ENCODE data around the gene ZBTB7C. TPM values are rescaled to one million over a fixed set of nuclear protein-coding genes. Genes with fewer than 3 reads are reported as not detected.

The ZBTB7C gene
- total RNA-seq, 4 donors from 2014 or later = 5.0 to 14.1 (median 13.3) TPM

DNA sequence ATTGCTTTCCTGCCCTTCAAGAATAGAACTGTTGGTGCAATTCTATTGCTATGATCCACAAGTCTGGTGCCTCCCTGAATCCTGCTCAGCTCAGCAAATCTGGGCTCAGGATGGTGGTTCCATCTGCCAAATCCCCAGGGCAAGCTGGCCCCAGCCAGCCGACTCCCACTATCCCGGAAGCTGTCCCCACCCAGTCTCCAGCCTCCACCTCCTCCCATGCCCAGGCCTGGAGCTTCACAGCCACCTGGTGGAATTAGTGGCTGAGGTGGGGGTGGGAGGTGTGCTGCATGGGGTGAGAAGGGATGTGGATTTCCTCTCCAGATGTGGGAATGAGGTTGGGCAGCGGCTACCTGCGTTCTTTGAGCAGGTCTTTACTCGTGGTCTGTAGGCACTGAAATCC, 359.4 kb downstream of the ZBTB7C start:
- DNase-seq (ENCODE audit: low spot score) (no peak), ATAC-seq (ENCODE audit: low FRiP score) (peak; percentile 33)
- TF ChIP-seq, protein P1, sequence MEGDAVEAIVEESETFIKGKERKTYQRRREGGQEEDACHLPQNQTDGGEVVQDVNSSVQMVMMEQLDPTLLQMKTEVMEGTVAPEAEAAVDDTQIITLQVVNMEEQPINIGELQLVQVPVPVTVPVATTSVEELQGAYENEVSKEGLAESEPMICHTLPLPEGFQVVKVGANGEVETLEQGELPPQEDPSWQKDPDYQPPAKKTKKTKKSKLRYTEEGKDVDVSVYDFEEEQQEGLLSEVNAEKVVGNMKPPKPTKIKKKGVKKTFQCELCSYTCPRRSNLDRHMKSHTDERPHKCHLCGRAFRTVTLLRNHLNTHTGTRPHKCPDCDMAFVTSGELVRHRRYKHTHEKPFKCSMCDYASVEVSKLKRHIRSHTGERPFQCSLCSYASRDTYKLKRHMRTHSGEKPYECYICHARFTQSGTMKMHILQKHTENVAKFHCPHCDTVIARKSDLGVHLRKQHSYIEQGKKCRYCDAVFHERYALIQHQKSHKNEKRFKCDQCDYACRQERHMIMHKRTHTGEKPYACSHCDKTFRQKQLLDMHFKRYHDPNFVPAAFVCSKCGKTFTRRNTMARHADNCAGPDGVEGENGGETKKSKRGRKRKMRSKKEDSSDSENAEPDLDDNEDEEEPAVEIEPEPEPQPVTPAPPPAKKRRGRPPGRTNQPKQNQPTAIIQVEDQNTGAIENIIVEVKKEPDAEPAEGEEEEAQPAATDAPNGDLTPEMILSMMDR (IDR thresholded peaks at IDR 0.05) = no peak

DNA sequence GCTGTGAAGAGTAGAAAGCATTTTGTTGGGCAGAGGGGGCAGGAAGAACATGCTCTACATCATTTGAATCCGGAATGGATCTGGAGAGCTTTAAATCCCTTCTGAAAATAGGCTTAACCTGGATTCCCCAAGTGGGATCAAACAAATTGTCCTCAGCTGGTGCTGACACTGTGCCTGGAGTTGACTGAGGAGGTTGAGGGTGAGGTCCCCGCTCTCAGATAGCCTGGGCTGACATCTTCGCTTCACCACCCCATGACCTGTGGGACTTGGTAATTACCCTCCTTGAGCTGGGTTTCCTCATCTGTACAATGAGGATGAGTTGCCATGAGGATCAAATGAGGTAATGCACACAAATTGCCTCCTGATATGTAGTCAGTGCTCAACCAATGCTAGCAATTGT, 360.9 kb downstream of the ZBTB7C start:
- TF ChIP-seq, protein P1 (IDR thresholded peaks at IDR 0.05) = no peak
- DNase-seq (ENCODE audit: low spot score) (no peak), ATAC-seq (ENCODE audit: low FRiP score) (no peak)

DNA sequence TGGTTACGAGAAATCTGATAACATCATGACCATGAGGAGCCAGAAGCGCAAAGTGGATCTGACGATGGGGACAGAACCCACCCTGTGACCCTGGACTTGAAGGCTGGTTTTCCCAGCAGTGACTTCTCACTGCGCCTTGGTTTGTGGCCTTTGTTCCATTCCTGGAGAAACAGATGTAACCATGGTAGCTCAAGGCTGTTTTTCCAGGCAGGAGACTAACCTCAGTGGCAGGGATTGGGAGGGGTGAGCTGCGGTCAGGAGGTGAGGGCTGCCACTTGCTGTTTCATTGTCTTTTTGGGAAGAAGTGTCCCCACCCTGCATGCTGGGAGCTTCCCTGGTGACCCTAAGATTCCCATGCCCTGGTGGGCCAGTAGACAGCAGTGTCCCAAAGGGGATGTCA, 362.3 kb downstream of the ZBTB7C start:
- TF ChIP-seq, protein P1 (IDR thresholded peaks at IDR 0.05) = no peak
- ATAC-seq (ENCODE audit: low FRiP score) (no peak), DNase-seq (ENCODE audit: low spot score) (no peak)

DNA sequence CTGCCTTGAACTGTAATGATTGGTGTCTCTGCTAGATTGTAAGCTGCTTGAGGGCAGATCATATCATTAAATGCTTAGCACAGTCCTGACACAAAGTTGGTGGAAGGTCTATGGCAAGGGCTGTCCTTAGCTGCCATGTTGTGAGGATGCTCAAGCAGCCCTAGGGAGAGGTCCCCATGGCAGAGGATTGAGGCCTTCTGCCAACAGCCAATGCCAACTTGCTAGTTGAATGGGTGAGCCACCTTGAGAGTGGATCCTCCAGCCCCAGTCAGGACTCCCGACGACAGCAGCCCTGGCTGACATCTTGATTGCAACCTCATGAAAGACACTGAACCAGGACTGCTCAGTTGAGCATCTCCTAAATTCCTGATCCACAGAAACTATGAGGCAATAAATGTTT, 363.4 kb downstream of the ZBTB7C start:
- DNase-seq (ENCODE audit: low spot score) (no peak), ATAC-seq (ENCODE audit: low FRiP score) (no peak)
- TF ChIP-seq, protein P1 (IDR thresholded peaks at IDR 0.05) = no peak

DNA sequence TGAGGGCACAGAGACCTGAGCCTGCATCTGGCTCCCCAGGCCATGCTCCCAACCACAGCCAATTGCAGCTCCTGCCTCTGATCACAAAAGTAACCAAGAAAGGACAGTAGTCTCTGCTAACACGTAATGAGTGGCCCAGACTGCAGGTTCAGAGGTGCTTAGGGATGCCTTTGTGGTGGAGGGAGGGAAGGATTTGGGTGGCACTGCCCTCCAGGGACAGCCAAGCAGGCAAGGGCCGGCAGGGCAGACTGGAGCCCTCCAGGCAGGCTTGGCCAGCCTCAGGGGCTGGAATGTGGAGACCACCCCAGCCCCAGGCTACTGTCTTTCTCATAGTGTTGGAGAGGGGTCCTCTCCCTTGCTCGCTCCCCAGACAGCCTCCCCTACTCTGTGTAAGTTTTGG, 364.2 kb downstream of the ZBTB7C start:
- TF ChIP-seq, protein P1 (IDR thresholded peaks at IDR 0.05) = no peak
- ATAC-seq (ENCODE audit: low FRiP score) (no peak), DNase-seq (ENCODE audit: low spot score) (no peak)

DNA sequence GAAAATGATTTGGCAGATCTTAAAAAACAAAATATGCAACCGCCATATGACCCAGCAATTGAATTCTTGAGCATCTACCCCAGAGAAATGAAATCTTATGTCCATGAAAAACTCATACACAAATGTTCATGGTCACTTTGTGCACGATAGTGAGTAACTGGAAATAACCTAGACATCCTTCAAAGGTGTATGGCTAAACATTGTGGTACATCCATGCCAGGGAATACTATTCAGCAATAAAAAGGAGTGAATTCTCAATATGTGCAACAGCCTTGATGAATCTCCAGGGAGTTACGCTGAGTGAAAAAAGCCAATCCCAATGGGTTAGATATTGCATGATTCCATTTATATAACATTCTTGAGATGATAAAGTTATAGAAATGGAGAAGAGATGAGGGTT, 366.0 kb downstream of the ZBTB7C start:
- ATAC-seq (ENCODE audit: low FRiP score) (no peak), DNase-seq (ENCODE audit: low spot score) (no peak)
- TF ChIP-seq, protein P1 (IDR thresholded peaks at IDR 0.05) = no peak

DNA sequence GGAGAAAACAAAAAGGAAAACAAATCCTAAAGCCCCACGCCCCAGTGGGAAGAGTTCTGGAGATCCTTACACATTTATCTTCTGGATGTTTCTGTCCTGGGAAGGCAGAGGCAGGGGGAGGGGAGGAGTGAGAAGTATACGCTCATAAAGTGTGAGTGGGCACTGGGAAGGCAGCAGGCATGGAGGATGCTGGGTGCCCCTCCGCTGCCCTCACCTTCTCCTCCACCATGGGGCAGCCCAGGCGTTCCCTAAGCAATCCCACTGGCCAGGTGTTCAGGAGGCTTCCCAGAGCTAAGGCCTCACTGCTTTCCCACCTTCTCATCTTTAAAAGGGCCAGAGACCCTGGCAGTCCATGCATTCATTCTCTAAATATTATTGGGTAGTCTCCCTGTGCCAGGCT, 366.8 kb downstream of the ZBTB7C start:
- ATAC-seq (ENCODE audit: low FRiP score) (no peak), DNase-seq (ENCODE audit: low spot score) (no peak)
- TF ChIP-seq, protein P1 (IDR thresholded peaks at IDR 0.05) = no peak
